Spinal cord (tissue), 10 donors: ENCODE measurements around the gene TIGAR. TPM values are rescaled to one million over a fixed set of nuclear protein-coding genes. Genes with fewer than 3 reads are reported as not detected.
A peak's percentile ranks its signal among the peaks of the same experiment; 100 is the strongest.

Source experiments
- DNase-seq, 6 donors: peaks; one replicate each; pipeline versions ENCODE4 v3.0.0 to v3.0.0-alpha.2; 2013 to 2015; ENCODE audit warnings: low spot score in 6 of 6, low read depth in 4 of 6
- H3K27ac ChIP-seq: one replicate; pipeline ENCODE4 v1.5.1; 2013; ENCODE audit warnings: low read depth, low read length, control low read depth
- H3K27me3 ChIP-seq: one replicate; pipeline ENCODE4 v1.6.1; 2013; ENCODE audit warnings: low read length; ENCODE audit not compliant: control insufficient read depth, insufficient read depth
- H3K36me3 ChIP-seq: one replicate; pipeline ENCODE4 v1.6.1; 2013; ENCODE audit warnings: low read length; ENCODE audit not compliant: control insufficient read depth, insufficient read depth
- H3K4me1 ChIP-seq: one replicate; pipeline ENCODE4 v1.6.1; 2013; ENCODE audit warnings: low read length; ENCODE audit not compliant: control insufficient read depth, insufficient read depth
- H3K4me3 ChIP-seq: one replicate; pipeline ENCODE4 v1.5.1; 2013; ENCODE audit warnings: low read depth, low read length, control low read depth
- H3K9me3 ChIP-seq: one replicate; pipeline ENCODE4 v1.6.1; 2013; ENCODE audit warnings: low read length; ENCODE audit not compliant: control insufficient read depth, insufficient read depth
- WGBS: methylation state at CpG from one replicate; pipeline ENCODE4 v1.1.5; 2013; ENCODE audit warnings: missing lambda C conversion rate; ENCODE audit not compliant: insufficient coverage; 5-methylcytosine and 5-hydroxymethylcytosine counted together
- long read RNA-seq, 4 donors: transcript quantifications; one replicate each; lab custom pipeline, GENCODE V29; 2026
- polyA plus RNA-seq, 2 donors: library from polyadenylated mRNA; unstranded; fragments of 120-200 nt; gene quantifications; one replicate each; pipeline ENCODE4 v1.2.1, GENCODE V29; 2013; ENCODE audit not compliant: insufficient read length in 2 of 2
- total RNA-seq, 2 donors: library from RNA; depleted of rRNA in 1 of 2; stranded (reverse); fragments of 120-200 nt in 1 of 2; fragments of >200 nt in 1 of 2; gene quantifications; one replicate each; pipeline versions ENCODE4 v1.2.3 to v1.2.4, GENCODE V29; 2013 to 2014
- donor health status: healthy.

Gene TIGAR
- 10 to 100 TPM in 1 of 2 donors, 1 to 10 TPM in 1; 4.7 to 12.7 TPM for total RNA-seq
- polyA plus RNA-seq, result 10 to 100 TPM; 13.9 to 14.8 TPM
- long read RNA-seq, donor 1, transcript TIGAR-201 (6 exons, 2,782 nt), result major isoform, 8 of 8 reads
- long read RNA-seq, donor 1, partial matches to known transcripts, result 0 of 8 reads
- long read RNA-seq, donor 1, other reads (novel, unspliced or antisense), result 0 of 8 reads
- long read RNA-seq, donor 2, partial matches to known transcripts, result 0 of 4 reads
- long read RNA-seq, donor 2, other reads (novel, unspliced or antisense), result 0 of 4 reads
- long read RNA-seq, donor 3, transcript TIGAR-201 (6 exons, 2,782 nt), result major isoform, 5 of 5 reads
- long read RNA-seq, donor 3, partial matches to known transcripts, result 0 of 5 reads
- long read RNA-seq, donor 3, other reads (novel, unspliced or antisense), result 0 of 5 reads
- long read RNA-seq, donor 4, partial matches to known transcripts, result 0 of 1 reads
- long read RNA-seq, donor 4, other reads (novel, unspliced or antisense), result 0 of 1 reads

- 0% methylated on average over 68 of the region's 76 CpGs for WGBS
- DNase-seq, result peak; percentile 81 to 98 (median 88)
- Histone ChIP-seq H3K4me3 (peak within 1 kb of the TSS; percentile 84), H3K27ac (peak within 1 kb of the TSS; percentile 80), H3K4me1 (peaks cover 13% of the 10 kb centered on the region), H3K27me3 (no peaks in the 10 kb centered on the region), H3K9me3 (no peaks in the 10 kb centered on the region), H3K36me3 (peaks cover 4% of the 10 kb centered on the region)
Measured at GRCh38 chr12:4320853-4321701, at the start of gene TIGAR. Gene TIGAR, plus strand, starts transcription at chr12:4321213. Its CDS starts 59 bp downstream, at chr12:4321272.

GRCh38 chr12:4271717-4272423 lies 49.1 kb upstream of the TIGAR start:
- Histone ChIP-seq H3K4me3 (peak overlapping the region; percentile 98), H3K36me3 (peaks cover 2% of the 10 kb centered on the region), H3K9me3 (no peaks in the 10 kb centered on the region), H3K27me3 (peaks cover 81% of the 10 kb centered on the region), H3K27ac (peak overlapping the region; percentile 93), H3K4me1 (peaks cover 62% of the 10 kb centered on the region)
- under 1% methylated on average over 29 of the region's 43 CpGs for WGBS
- peak in 3 of 6 donors; percentile 72 to 95 (median 90) for DNase-seq

- peak in 3 of 6 donors; percentile 49 to 82 (median 73) for DNase-seq
- Histone ChIP-seq H3K27ac (peak overlapping the region; percentile 93), H3K4me1 (peaks cover 69% of the 10 kb centered on the region), H3K27me3 (peaks cover 74% of the 10 kb centered on the region), H3K4me3 (peak overlapping the region; percentile 98), H3K9me3 (no peaks in the 10 kb centered on the region), H3K36me3 (peaks cover 5% of the 10 kb centered on the region)
- 2% methylated on average over 49 of the region's 62 CpGs for WGBS
Measured at GRCh38 chr12:4272424-4273272, 48.4 kb upstream of the TIGAR start.

DNA sequence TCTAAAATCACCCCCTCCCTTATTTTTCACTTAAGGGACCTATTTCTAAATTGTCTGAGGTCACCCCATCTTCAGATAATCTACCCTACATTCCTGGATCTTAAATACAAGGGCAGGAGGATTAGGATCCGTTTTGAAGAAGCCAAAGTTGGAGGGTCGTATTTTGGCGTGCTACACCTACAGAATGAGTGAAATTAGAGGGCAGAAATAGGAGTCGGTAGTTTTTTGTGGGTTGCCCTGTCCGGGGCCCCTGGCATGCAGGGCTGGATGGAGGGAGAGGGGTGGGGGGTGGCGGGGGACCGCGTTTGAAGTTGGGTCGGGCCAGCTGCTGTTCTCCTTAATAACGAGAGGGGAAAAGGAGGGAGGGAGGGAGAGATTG lies 47.8 kb upstream of the TIGAR start:
- Histone ChIP-seq H3K4me3 (peak overlapping the region; percentile 98), H3K27ac (peak overlapping the region; percentile 93), H3K4me1 (peaks cover 74% of the 10 kb centered on the region), H3K27me3 (peaks cover 68% of the 10 kb centered on the region), H3K36me3 (peaks cover 5% of the 10 kb centered on the region), H3K9me3 (no peaks in the 10 kb centered on the region)
- 0% methylated on average over 10 of the region's 10 CpGs for WGBS
- DNase-seq, result peak in 1 of 6 donors; percentile 25

- Histone ChIP-seq H3K36me3 (peaks cover 5% of the 10 kb centered on the region), H3K27ac (peak within 1 kb of the TSS; percentile 93), H3K4me3 (peak within 1 kb of the TSS; percentile 98), H3K4me1 (peaks cover 79% of the 10 kb centered on the region), H3K27me3 (peaks cover 63% of the 10 kb centered on the region), H3K9me3 (no peaks in the 10 kb centered on the region)
- under 1% methylated on average over 51 of the region's 52 CpGs for WGBS
- DNase-seq, result peak in 3 of 6 donors; percentile 84 to 98 (median 95)
Measured at GRCh38 chr12:4273652-4274395, 47.2 kb upstream of the TIGAR start, which contains the start of gene CCND2. Gene CCND2, plus strand, starts transcription at chr12:4273762. Its CDS starts 279 bp downstream, at chr12:4274041.

GRCh38 chr12:4274396-4275015 lies 46.5 kb upstream of the TIGAR start:
- Histone ChIP-seq H3K4me1 (peaks cover 80% of the 10 kb centered on the region), H3K27me3 (peaks cover 59% of the 10 kb centered on the region), H3K27ac (peak overlapping the region; percentile 93), H3K9me3 (no peaks in the 10 kb centered on the region), H3K4me3 (peak overlapping the region; percentile 98), H3K36me3 (peaks cover 5% of the 10 kb centered on the region)
- DNase-seq, result peak in 2 of 6 donors; percentile 61 to 68
- WGBS, result under 1% methylated on average over 32 of the region's 42 CpGs

- Histone ChIP-seq H3K27ac (peak overlapping the region; percentile 93), H3K4me1 (peaks cover 74% of the 10 kb centered on the region), H3K9me3 (no peaks in the 10 kb centered on the region), H3K36me3 (peaks cover 6% of the 10 kb centered on the region), H3K27me3 (peaks cover 51% of the 10 kb centered on the region), H3K4me3 (peak overlapping the region; percentile 98)
- WGBS, result under 1% methylated on average over 35 of the region's 43 CpGs
- peak in 3 of 6 donors; percentile 29 to 75 (median 57) for DNase-seq
Measured at GRCh38 chr12:4275016-4275869, 45.8 kb upstream of the TIGAR start.
